ENCODE results near the gene MAP7D3.

DNA sequence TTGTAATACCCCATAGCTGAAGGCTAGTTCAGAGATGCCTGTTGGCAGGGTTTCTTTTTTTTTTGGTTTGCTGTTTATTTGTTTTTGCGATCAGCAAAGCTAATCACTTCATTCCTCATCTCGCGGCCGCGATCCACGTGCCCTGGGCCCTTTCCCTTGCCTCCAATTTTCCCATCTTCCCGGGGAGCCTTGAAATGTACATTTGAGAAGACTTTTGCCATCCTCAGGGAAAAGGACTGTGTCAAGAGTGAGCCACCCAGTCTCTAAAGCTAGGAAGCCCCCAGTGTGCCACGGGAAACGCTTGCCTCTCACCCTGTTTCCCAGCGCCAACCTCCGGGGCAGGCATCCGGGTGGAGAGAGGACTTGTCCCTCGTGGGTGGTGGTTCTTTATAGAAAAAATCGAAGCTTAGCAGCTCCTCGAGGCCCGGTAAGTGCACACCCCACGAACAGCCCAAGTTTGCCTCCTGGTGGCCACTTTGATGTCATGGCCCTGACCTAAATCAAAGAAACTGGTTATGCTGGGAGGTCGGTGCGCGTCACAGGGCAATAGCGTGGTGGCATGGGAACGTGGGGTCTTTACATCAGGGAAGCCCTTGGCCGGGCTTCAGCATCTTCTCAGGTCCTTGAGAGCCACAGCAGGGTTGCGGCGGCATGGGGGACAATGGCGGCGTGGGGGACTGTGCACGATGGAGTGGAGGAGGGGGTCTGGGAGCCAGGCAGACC lies 42.0 kb downstream of the MAP7D3 start:
- TF ChIP-seq ZNF70 (CRISPR knock-in tag; IDR thresholded peaks at IDR 0.05) = no peak
- TF ChIP-seq, protein P1, sequence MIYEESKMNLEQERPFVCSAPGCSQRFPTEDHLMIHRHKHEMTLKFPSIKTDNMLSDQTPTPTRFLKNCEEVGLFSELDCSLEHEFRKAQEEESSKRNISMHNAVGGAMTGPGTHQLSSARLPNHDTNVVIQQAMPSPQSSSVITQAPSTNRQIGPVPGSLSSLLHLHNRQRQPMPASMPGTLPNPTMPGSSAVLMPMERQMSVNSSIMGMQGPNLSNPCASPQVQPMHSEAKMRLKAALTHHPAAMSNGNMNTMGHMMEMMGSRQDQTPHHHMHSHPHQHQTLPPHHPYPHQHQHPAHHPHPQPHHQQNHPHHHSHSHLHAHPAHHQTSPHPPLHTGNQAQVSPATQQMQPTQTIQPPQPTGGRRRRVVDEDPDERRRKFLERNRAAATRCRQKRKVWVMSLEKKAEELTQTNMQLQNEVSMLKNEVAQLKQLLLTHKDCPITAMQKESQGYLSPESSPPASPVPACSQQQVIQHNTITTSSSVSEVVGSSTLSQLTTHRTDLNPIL (CRISPR knock-in tag; IDR thresholded peaks at IDR 0.05; ENCODE audit: low read depth) = no peak
- TF ChIP-seq, protein P2, sequence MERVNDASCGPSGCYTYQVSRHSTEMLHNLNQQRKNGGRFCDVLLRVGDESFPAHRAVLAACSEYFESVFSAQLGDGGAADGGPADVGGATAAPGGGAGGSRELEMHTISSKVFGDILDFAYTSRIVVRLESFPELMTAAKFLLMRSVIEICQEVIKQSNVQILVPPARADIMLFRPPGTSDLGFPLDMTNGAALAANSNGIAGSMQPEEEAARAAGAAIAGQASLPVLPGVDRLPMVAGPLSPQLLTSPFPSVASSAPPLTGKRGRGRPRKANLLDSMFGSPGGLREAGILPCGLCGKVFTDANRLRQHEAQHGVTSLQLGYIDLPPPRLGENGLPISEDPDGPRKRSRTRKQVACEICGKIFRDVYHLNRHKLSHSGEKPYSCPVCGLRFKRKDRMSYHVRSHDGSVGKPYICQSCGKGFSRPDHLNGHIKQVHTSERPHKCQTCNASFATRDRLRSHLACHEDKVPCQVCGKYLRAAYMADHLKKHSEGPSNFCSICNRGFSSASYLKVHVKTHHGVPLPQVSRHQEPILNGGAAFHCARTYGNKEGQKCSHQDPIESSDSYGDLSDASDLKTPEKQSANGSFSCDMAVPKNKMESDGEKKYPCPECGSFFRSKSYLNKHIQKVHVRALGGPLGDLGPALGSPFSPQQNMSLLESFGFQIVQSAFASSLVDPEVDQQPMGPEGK (CRISPR knock-in tag; IDR thresholded peaks at IDR 0.05; ENCODE audit: borderline replicate concordance) = no peak
- TF ChIP-seq, protein P3, sequence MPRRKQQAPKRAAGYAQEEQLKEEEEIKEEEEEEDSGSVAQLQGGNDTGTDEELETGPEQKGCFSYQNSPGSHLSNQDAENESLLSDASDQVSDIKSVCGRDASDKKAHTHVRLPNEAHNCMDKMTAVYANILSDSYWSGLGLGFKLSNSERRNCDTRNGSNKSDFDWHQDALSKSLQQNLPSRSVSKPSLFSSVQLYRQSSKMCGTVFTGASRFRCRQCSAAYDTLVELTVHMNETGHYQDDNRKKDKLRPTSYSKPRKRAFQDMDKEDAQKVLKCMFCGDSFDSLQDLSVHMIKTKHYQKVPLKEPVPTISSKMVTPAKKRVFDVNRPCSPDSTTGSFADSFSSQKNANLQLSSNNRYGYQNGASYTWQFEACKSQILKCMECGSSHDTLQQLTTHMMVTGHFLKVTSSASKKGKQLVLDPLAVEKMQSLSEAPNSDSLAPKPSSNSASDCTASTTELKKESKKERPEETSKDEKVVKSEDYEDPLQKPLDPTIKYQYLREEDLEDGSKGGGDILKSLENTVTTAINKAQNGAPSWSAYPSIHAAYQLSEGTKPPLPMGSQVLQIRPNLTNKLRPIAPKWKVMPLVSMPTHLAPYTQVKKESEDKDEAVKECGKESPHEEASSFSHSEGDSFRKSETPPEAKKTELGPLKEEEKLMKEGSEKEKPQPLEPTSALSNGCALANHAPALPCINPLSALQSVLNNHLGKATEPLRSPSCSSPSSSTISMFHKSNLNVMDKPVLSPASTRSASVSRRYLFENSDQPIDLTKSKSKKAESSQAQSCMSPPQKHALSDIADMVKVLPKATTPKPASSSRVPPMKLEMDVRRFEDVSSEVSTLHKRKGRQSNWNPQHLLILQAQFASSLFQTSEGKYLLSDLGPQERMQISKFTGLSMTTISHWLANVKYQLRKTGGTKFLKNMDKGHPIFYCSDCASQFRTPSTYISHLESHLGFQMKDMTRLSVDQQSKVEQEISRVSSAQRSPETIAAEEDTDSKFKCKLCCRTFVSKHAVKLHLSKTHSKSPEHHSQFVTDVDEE (CRISPR knock-in tag; IDR thresholded peaks at IDR 0.05) = no peak
- no peak for TF ChIP-seq CSDC2 (CRISPR knock-in tag; IDR thresholded peaks at IDR 0.05)
- TF ChIP-seq, protein P4, sequence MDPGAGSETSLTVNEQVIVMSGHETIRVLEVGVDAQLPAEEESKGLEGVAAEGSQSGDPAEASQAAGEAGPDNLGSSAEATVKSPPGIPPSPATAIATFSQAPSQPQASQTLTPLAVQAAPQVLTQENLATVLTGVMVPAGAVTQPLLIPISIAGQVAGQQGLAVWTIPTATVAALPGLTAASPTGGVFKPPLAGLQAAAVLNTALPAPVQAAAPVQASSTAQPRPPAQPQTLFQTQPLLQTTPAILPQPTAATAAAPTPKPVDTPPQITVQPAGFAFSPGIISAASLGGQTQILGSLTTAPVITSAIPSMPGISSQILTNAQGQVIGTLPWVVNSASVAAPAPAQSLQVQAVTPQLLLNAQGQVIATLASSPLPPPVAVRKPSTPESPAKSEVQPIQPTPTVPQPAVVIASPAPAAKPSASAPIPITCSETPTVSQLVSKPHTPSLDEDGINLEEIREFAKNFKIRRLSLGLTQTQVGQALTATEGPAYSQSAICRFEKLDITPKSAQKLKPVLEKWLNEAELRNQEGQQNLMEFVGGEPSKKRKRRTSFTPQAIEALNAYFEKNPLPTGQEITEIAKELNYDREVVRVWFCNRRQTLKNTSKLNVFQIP (CRISPR knock-in tag; IDR thresholded peaks at IDR 0.05; ENCODE audit: borderline replicate concordance, low read depth) = no peak
- TF ChIP-seq SNAI2 (CRISPR knock-in tag; IDR thresholded peaks at IDR 0.05) = no peak
- TF ChIP-seq ZFP3 (CRISPR knock-in tag; IDR thresholded peaks at IDR 0.05) = no peak
- no peak for TF ChIP-seq OSR1 (CRISPR knock-in tag; IDR thresholded peaks at IDR 0.05)
- no peak for TF ChIP-seq ZFP30 (CRISPR knock-in tag; IDR thresholded peaks at IDR 0.05)
- TF ChIP-seq ZNF8 (CRISPR knock-in tag; IDR thresholded peaks at IDR 0.05) = no peak
- TF ChIP-seq, protein P5, sequence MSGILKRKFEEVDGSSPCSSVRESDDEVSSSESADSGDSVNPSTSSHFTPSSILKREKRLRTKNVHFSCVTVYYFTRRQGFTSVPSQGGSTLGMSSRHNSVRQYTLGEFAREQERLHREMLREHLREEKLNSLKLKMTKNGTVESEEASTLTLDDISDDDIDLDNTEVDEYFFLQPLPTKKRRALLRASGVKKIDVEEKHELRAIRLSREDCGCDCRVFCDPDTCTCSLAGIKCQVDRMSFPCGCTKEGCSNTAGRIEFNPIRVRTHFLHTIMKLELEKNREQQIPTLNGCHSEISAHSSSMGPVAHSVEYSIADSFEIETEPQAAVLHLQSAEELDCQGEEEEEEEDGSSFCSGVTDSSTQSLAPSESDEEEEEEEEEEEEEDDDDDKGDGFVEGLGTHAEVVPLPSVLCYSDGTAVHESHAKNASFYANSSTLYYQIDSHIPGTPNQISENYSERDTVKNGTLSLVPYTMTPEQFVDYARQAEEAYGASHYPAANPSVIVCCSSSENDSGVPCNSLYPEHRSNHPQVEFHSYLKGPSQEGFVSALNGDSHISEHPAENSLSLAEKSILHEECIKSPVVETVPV (CRISPR knock-in tag; IDR thresholded peaks at IDR 0.05) = no peak
- no peak for TF ChIP-seq RARB (CRISPR knock-in tag; IDR thresholded peaks at IDR 0.05)

Measured in SK-N-SH treated with all-trans-retinoic acid at 6 μM for 48 hours (cell line).